GM18951 (cell line): Measurements from ENCODE around the gene VBP1.
"Not testable (repeated sequence)": the region's sequence is repeated elsewhere in the genome, so short reads cannot be mapped to it uniquely, and the experiment has no call there.

Experiments used
- POLR2A ChIP-seq: IDR thresholded peaks from 4 replicates; pipeline ENCODE4 v1.6.1; 2011; ENCODE audit warnings: mild to moderate bottlenecking; ENCODE audit not compliant: insufficient read length, insufficient read depth; ENCODE audit errors: extremely low read depth
- in situ Hi-C: fragments of 300-500 bp; cut with MboI; formaldehyde crosslinking; loops from one replicate; pipeline ENCODE4 v1.12.0; 2022; ENCODE audit warnings: low sequenced_read_pairs, mixed read lengths, inconsistent platforms; ENCODE audit not compliant: unreplicated experiment

VBP1 gene

DNA sequence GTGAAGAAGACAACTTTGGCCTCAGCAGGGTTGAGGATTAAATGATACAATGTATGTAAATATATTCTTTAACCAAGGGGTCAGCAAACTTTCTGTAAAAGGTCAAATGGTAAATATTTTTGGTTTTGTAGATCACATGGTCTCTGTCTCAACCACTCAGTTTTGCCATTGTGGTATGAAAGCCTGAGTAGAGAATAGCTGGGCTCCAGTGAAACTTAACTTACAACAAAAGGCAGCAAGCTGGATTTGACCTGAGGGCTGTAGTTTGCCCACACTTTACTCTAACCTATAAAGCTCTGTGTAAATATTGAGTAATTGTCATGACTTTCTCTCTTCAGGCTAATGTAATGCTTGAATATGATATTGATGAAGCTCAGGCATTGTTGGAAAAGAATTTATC lies 19.6 kb downstream of the VBP1 start:
- no peak for TF ChIP-seq POLR2A
- in situ Hi-C loops: no loop called here

- in situ Hi-C loops: no loop called here
- TF ChIP-seq POLR2A: no peak
Measured at GRCh38 chrX:155237719-155238118, 21.5 kb downstream of the VBP1 start.

DNA sequence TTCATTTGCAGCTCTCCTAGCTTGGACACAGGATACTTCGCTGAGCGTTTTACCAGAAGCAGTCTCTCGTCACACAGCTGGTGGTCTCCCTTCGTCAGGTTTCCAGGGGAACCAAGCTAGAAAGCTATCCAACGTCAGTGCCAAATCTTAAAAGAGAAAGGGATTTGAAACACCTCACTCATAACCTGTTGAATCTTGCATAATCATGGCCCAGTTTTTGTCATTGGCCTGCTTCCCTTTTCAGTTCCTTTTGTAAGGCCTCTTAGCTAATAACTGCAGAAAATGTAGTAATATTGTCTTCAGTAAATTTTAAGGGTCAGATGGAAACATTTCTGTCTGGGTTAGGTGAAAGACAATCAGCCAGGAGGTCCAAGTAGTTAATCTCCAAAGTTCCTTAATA lies 26.0 kb downstream of the VBP1 start:
- in situ Hi-C loops: no loop called here

DNA sequence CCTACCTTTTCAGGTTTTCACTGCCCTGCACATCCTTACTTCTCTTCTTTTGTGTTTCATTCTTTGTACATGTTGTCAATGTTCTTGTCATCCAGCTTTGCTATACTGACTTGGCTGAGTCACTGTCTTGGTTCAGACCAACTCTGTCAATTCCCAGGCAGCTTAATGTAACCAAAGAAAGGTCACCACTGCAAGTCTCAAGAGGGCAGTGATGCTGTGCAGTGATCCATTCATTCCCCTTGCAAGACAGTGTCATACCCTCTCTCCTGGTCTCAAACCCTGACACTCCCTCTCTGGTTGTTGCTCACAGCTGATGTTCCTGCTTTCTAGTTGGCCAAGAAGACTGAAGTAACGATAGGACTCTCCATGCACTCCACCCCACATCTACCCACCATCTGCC lies 30.5 kb downstream of the VBP1 start:
- TF ChIP-seq POLR2A: no peak
- in situ Hi-C loops: no loop called here

More for the DNA sequence above, 26.0 kb downstream of the VBP1 start:
- TF ChIP-seq POLR2A: no peak

DNA sequence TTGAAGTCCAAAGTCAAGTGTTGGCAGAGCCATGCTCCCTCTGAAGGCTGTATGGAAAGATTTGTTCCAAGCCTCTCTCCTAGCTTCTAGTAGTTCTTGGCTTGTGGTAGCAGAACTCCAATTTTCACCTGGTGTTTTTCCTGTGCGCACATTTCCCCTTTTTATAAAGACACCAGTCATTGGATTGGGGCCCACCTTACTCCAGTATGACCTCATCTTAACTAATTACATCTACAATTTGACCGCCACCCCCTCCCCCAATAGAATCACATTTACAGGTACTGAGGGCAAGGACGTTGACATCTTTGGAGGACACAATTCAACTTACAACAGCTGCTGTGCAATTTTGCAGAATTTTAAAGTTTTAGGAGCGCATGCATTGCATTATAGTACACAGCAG lies 31.2 kb downstream of the VBP1 start:
- in situ Hi-C loops: no loop called here
- TF ChIP-seq POLR2A: no peak

DNA sequence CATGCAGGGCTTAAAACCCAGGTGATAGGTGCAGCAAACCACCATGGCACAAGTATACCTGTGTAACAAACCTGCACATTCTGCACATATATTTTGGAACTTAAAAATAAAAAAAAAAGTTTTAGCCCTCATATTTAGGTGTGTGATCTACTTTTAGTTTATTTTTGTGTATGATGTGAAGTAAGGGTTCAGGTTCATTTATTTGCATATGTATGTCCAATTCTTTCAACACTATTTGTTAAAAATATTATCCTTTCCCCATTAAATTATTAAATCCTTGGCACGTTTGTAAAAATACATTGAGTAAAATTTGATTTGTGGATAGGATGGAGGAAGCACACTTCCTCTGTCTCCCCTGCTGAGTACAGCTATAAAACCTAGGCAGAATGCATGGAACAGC lies 35.1 kb downstream of the VBP1 start:
- no peak for TF ChIP-seq POLR2A
- in situ Hi-C loops: no loop called here

GRCh38 chrX:155259752-155260151 lies 43.5 kb downstream of the VBP1 start:
- no peak for TF ChIP-seq POLR2A
- in situ Hi-C loops: no loop called here

- no peak for TF ChIP-seq POLR2A
- in situ Hi-C loops: no loop called here
Measured at GRCh38 chrX:155262970-155263754, 46.9 kb downstream of the VBP1 start.

GRCh38 chrX:155263854-155264628 lies 47.8 kb downstream of the VBP1 start, which contains the start of gene RAB39B:
RAB39B (minus strand) TSS chrX:155264491; CDS start chrX:155264288, 203 bp downstream.
- peak; percentile 59 for TF ChIP-seq POLR2A
- in situ Hi-C loops: no loop called here

- TF ChIP-seq POLR2A: no peak
Measured at GRCh38 chrX:155266439-155266838, 50.2 kb downstream of the VBP1 start.

DNA sequence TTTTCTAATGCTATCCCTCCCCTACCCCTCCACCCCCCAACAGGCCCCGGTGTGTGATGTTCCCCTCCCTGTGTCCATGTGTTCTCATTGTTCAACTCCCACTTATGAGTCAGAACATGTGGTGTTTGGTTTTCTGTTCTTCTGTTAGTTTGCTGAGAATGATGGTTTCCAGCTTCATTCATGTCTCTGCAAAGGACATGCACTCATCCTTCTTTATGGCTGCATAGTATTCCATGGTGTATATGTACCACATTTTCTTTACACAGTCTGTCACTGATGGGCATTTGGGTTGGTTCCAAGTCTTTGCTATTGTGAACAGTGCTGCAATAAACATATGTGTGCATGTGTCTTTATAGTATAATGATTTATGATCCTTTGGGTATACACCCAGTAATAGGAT lies 51.7 kb downstream of the VBP1 start:
- in situ Hi-C loops: not testable (repeated sequence)

More at GRCh38 chrX:155266439-155266838, 50.2 kb downstream of the VBP1 start:
- in situ Hi-C loops: no loop called here

- in situ Hi-C loops: no loop called here
- no peak for TF ChIP-seq POLR2A
Measured at GRCh38 chrX:155270969-155271368, 54.7 kb downstream of the VBP1 start.

DNA sequence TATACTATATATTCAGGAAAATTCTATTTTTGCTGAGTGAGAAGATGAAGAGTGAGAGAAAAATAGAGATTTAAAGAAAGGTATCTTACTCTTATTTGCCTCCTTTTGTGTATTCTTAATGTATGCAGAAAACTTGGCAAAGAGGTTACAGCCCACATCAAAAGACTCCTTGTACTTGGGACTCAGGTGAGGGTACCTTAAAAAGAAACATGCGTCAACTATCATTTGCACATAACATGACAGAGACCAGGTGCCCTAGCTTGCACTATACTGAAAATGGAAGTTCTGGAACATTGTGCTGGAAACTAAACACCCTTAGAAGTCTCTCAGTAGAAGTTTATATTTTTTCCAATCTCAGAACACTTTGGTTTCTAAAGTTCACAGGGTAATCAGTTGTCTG lies 63.6 kb downstream of the VBP1 start:
- TF ChIP-seq POLR2A: no peak
- in situ Hi-C loops: no loop called here
